HepG2 (cell line): ENCODE data around the gene TMEM97.

ENCODE experiments used
- HDAC2 ChIP-seq: sonication (generic); formaldehyde crosslinking; IDR thresholded peaks from 2 replicates; pipeline ENCODE4 v1.4.0; 2020; ENCODE audit warnings: missing genetic modification reagents
- KAT7 ChIP-seq: IDR thresholded peaks from 2 replicates; pipeline ENCODE4 v1.6.1; 2018; ENCODE audit warnings: borderline replicate concordance, missing compliant biosample characterization
- KDM4B ChIP-seq: sonication (generic); formaldehyde crosslinking; IDR thresholded peaks from 2 replicates; pipeline ENCODE4 v1.4.0; 2020; ENCODE audit warnings: missing genetic modification reagents
- MAFG ChIP-seq: sonication (generic); formaldehyde crosslinking; IDR thresholded peaks from 2 replicates; pipeline ENCODE4 v1.5.1; 2020; ENCODE audit warnings: mild to moderate bottlenecking, missing genetic modification reagents
- MXI1 ChIP-seq: IDR thresholded peaks from 3 replicates; pipeline ENCODE4 v1.6.1; 2012; ENCODE audit warnings: low read depth, low read length, inconsistent platforms, borderline replicate concordance
- POLR2A ChIP-seq, 2 experiments: IDR thresholded peaks; 2 replicates each; pipeline ENCODE4 v1.6.1; 2011; ENCODE audit warnings: low read depth in 2 of 2, low read length in 2 of 2, mild to moderate bottlenecking in 1 of 2, moderate library complexity in 1 of 2; ENCODE audit not compliant: insufficient read depth in 1 of 2
- RORA ChIP-seq: sonication (generic); formaldehyde crosslinking; IDR thresholded peaks from 2 replicates; pipeline ENCODE4 v1.5.0; 2020; ENCODE audit warnings: mild to moderate bottlenecking, missing genetic modification reagents, moderate library complexity
- SIN3A ChIP-seq: IDR thresholded peaks from 2 replicates; pipeline ENCODE4 v1.6.1; 2011; ENCODE audit warnings: low read depth, mild to moderate bottlenecking, control low read depth, low read length, borderline replicate concordance
- ZZZ3 ChIP-seq: sonication (generic); formaldehyde crosslinking; IDR thresholded peaks from 2 replicates; pipeline ENCODE4 v1.4.0; 2020; ENCODE audit warnings: missing genetic modification reagents, mild to moderate bottlenecking, borderline replicate concordance
- TF ChIP-seq, protein P1 (sequence below): sonication (generic); formaldehyde crosslinking; IDR thresholded peaks from 2 replicates; pipeline ENCODE4 v1.8.1; 2023; ENCODE audit warnings: missing genetic modification reagents, inconsistent platforms, borderline replicate concordance
- TF ChIP-seq, protein P2 (sequence below): sonication (generic); formaldehyde crosslinking; IDR thresholded peaks from 2 replicates; pipeline ENCODE4 v1.4.0; 2020; ENCODE audit warnings: missing genetic modification reagents
- TF ChIP-seq, protein P3 (sequence below): sonication (generic); formaldehyde crosslinking; IDR thresholded peaks from 2 replicates; pipeline ENCODE4 v1.5.0; 2020; ENCODE audit warnings: mild to moderate bottlenecking, missing genetic modification reagents, moderate library complexity
- TF ChIP-seq, protein P4 (sequence below): sonication (generic); formaldehyde crosslinking; IDR thresholded peaks from 2 replicates; pipeline ENCODE4 v1.4.0; 2020; ENCODE audit warnings: low read depth, mild to moderate bottlenecking, missing genetic modification reagents

DNA sequence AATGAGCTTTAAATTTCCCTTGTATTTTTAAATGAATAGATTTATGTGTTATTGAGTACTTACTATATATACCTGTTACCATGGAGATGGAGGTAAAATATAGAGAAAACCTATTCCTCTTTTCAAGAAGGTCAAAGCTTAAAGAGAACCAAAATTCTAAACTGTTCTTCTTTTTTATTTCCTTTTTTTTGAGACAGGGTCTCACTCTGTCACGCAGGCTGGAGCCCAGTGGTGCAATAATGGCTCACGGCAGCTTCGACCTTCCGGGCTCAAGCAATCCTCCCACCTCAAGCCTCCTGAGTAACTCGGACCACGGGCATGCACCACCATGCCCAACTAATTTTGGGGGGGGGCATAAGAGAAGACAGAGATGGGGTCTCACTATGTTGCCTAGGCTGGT is 25.0 kb upstream of the TMEM97 start:
- TF ChIP-seq ZZZ3 (CRISPR knock-in tag) (no peak), POLR2A (IDR thresholded peaks at IDR 0.05; ENCODE audit: insufficient read depth in 1 of 2, low read depth in 2 of 2, low read length in 2 of 2) (no peak), MAFG (CRISPR knock-in tag) (no peak), MXI1 (no peak), RORA (CRISPR knock-in tag) (no peak), SIN3A (no peak), KAT7 (CRISPR knock-in tag) (no peak), KDM4B (no peak), HDAC2 (CRISPR knock-in tag) (no peak)
- TF ChIP-seq, protein P1, sequence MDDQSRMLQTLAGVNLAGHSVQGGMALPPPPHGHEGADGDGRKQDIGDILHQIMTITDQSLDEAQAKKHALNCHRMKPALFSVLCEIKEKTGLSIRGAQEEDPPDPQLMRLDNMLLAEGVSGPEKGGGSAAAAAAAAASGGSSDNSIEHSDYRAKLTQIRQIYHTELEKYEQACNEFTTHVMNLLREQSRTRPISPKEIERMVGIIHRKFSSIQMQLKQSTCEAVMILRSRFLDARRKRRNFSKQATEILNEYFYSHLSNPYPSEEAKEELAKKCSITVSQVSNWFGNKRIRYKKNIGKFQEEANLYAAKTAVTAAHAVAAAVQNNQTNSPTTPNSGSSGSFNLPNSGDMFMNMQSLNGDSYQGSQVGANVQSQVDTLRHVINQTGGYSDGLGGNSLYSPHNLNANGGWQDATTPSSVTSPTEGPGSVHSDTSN (CRISPR knock-in tag), result no peak
- TF ChIP-seq, protein P2, sequence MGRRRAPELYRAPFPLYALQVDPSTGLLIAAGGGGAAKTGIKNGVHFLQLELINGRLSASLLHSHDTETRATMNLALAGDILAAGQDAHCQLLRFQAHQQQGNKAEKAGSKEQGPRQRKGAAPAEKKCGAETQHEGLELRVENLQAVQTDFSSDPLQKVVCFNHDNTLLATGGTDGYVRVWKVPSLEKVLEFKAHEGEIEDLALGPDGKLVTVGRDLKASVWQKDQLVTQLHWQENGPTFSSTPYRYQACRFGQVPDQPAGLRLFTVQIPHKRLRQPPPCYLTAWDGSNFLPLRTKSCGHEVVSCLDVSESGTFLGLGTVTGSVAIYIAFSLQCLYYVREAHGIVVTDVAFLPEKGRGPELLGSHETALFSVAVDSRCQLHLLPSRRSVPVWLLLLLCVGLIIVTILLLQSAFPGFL, result no peak
- TF ChIP-seq, protein P3, sequence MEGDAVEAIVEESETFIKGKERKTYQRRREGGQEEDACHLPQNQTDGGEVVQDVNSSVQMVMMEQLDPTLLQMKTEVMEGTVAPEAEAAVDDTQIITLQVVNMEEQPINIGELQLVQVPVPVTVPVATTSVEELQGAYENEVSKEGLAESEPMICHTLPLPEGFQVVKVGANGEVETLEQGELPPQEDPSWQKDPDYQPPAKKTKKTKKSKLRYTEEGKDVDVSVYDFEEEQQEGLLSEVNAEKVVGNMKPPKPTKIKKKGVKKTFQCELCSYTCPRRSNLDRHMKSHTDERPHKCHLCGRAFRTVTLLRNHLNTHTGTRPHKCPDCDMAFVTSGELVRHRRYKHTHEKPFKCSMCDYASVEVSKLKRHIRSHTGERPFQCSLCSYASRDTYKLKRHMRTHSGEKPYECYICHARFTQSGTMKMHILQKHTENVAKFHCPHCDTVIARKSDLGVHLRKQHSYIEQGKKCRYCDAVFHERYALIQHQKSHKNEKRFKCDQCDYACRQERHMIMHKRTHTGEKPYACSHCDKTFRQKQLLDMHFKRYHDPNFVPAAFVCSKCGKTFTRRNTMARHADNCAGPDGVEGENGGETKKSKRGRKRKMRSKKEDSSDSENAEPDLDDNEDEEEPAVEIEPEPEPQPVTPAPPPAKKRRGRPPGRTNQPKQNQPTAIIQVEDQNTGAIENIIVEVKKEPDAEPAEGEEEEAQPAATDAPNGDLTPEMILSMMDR (CRISPR knock-in tag), result no peak
- TF ChIP-seq, protein P4, sequence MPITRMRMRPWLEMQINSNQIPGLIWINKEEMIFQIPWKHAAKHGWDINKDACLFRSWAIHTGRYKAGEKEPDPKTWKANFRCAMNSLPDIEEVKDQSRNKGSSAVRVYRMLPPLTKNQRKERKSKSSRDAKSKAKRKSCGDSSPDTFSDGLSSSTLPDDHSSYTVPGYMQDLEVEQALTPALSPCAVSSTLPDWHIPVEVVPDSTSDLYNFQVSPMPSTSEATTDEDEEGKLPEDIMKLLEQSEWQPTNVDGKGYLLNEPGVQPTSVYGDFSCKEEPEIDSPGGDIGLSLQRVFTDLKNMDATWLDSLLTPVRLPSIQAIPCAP (CRISPR knock-in tag), result no peak
